ENCODE results near the gene ATG14. TPM values are rescaled to one million over a fixed set of nuclear protein-coding genes. Genes with fewer than 3 reads are reported as not detected.
"Not testable (repeated sequence)": the region's sequence is repeated elsewhere in the genome, so short reads cannot be mapped to it uniquely, and the experiment has no call there.

Gene ATG14
- total RNA-seq, 2 donors from 2014 or later = 7.4 to 8.3 TPM

DNA sequence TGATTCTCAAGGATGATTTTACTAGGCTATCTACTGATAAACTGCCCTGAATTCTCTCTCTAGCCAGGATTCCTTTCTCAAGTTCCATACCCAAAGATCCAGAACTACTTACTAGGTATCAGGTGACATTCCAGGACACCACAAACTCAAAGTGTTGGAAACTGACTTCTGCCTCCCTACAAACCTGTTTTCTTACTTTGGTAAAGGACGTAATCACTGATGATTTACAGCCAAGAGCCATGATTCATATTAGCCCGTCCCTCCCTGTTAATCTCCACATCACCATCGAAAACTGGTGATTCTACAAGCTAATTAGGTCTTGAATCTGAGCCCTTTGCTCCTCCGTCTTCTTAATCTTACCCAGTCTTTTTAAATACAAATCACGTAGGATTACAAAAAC lies 1.0 kb upstream of the ATG14 start:
- no peak for DNase-seq (ENCODE audit: low spot score in 2 of 2)
- Mint-ChIP-seq H3K36me3 (no peaks in the 10 kb centered on the region), H3K9me3 (no peaks in the 10 kb centered on the region), H3K27ac (peak overlapping the region in 1 of 2 donors; percentile 93)
- ATAC-seq = no peak

GRCh38 chr14:55410876-55411275 lies 754 bp downstream of the ATG14 start:
- H3K9me3 Mint-ChIP-seq = no peaks in the 10 kb centered on the region
- DNase-seq (ENCODE audit: low spot score in 2 of 2) (no peak), ATAC-seq (no peak)
- peak overlapping the region; percentile 86 to 93 for H3K27ac Mint-ChIP-seq
- H3K36me3 Mint-ChIP-seq = no peaks in the 10 kb centered on the region

DNA sequence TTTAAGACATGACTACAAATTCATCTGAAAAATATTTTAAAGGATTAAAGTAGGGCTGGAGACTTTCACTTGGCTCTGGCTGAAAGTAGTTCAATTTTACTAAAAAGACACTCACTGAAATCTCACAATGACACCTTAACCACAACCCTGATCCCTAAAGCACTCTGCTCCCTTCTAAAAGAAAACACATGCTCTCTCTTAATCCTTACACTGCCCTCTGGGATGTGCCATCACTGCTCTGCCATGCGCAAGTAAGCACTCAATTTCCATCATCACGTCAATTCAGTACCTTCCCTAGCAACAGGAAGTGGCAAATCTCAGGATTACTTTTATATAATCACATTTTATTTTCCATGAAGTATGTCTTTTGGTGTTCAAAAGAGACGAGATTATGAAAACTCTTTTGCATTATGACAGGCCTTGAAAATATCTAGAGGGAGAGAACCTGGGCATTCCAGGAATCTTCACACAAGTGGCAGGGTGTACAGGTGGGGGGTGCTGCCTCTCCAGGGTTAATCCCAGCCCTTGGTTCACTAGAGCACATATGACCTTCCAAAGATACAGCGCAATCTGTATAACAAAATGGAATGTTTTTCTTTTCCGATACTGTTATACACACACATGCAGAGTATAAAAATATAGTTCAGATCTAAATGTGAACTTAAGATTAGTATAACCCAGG lies 7.3 kb downstream of the ATG14 start:
- Mint-ChIP-seq H3K36me3 (no peaks in the 10 kb centered on the region), H3K9me3 (no peaks in the 10 kb centered on the region), H3K27ac (no peak overlapping the region)
- ATAC-seq (peak; percentile 76 to 84), DNase-seq (ENCODE audit: low spot score in 2 of 2) (no peak)

DNA sequence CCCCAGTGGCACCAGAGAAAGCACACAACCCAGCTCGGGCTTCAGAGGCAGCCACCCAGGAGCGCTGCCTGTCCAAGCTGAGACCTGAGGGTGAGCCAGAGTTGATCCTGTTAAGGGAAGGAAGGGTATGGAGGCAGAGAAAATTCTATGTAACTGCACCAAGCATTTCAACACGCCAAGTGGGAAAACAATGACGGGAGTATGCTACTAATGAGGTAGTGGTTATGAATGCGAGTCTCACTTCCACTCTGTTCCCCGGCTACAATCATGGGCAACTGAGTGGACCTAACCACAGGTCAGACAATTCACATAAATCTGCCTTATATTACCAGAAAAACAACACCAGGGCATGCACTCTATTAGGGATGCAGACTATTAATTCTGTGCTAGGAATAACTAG lies 9.9 kb downstream of the ATG14 start:
- Mint-ChIP-seq H3K9me3 (no peaks in the 10 kb centered on the region), H3K27ac (peak overlapping the region in 1 of 2 donors; percentile 77), H3K36me3 (no peaks in the 10 kb centered on the region)
- DNase-seq (ENCODE audit: low spot score in 2 of 2) = no peak
- no peak for ATAC-seq

DNA sequence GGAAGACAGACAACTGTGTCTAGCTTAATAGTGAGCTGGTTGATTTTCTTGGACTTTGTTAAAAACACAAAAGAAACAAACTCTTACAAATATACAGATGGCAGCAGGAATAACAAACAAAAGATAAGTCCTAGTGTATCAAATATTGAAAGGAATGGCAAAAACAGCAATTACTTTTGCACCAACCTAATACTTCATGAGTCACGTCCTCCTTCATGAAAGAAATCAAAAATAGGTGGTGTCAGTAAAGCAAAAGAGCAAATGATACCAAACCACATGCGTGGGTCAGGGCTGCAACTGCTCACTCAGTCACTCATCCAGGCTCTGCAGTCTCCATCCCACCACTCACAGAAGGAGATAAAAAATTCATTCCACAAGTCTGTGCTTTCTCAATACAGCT lies 11.8 kb downstream of the ATG14 start:
- DNase-seq (ENCODE audit: low spot score in 2 of 2) = no peak
- peak in 1 of 2 donors; percentile 47 for ATAC-seq
- Mint-ChIP-seq H3K9me3 (no peaks in the 10 kb centered on the region), H3K36me3 (peaks cover 0 to 5% of the 10 kb centered on the region in 2 donors), H3K27ac (no peak overlapping the region)

GRCh38 chr14:55399183-55399582 lies 12.4 kb downstream of the ATG14 start:
- ATAC-seq = no peak

GRCh38 chr14:55398679-55399078 lies 13.0 kb downstream of the ATG14 start:
- H3K9me3 Mint-ChIP-seq = no peaks in the 10 kb centered on the region
- DNase-seq (ENCODE audit: low spot score in 2 of 2) (no peak), ATAC-seq (peak; percentile 41 to 95)
- no peak overlapping the region for H3K27ac Mint-ChIP-seq
- H3K36me3 Mint-ChIP-seq = peaks cover 0 to 5% of the 10 kb centered on the region in 2 donors

More at GRCh38 chr14:55399183-55399582, 12.4 kb downstream of the ATG14 start:
- Mint-ChIP-seq H3K9me3 (no peaks in the 10 kb centered on the region), H3K36me3 (peaks cover 0 to 5% of the 10 kb centered on the region in 2 donors), H3K27ac (no peak overlapping the region)
- DNase-seq (ENCODE audit: low spot score in 2 of 2) = no peak

DNA sequence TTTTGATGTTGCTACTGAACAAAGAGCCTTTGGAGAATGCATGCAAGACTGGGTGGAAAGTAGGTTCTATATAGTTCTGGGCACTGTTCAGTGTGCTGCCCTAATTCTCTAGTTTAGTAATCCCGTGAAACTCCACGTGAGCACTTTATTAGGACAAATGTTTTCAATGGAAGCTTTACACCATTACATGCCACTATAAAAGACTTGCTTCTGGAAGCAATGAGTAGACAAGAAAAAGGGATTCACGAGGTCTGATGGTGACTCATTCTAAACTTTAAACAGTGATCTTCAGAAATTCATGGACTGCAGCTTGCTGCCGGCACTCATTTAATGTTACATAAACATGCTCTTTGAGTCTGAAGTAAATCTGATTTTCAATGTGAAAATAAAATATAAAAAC lies 22.3 kb downstream of the ATG14 start:
- H3K36me3 Mint-ChIP-seq = peaks cover 5 to 26% of the 10 kb centered on the region in 2 donors
- H3K27ac Mint-ChIP-seq = peak overlapping the region in 1 of 2 donors; percentile 23
- ATAC-seq = no peak
- no peak for DNase-seq (ENCODE audit: low spot score in 2 of 2)
- H3K9me3 Mint-ChIP-seq = peaks cover 0 to 5% of the 10 kb centered on the region in 2 donors

- peaks cover 5 to 28% of the 10 kb centered on the region in 2 donors for H3K36me3 Mint-ChIP-seq
- H3K27ac Mint-ChIP-seq = peak overlapping the region; percentile 84 to 86
- peaks cover 0 to 5% of the 10 kb centered on the region in 2 donors for H3K9me3 Mint-ChIP-seq
- no peak for DNase-seq (ENCODE audit: low spot score in 2 of 2)
- ATAC-seq = peak; percentile 62 to 63
These were observed 23.5 kb downstream of the ATG14 start for GRCh38 chr14:55388160-55388559.

- Mint-ChIP-seq H3K36me3 (peaks cover 5 to 28% of the 10 kb centered on the region in 2 donors), H3K9me3 (peaks cover 0 to 5% of the 10 kb centered on the region in 2 donors), H3K27ac (peak overlapping the region; percentile 84 to 97)
- ATAC-seq = no peak
- DNase-seq (ENCODE audit: low spot score in 2 of 2) = no peak
These were observed 24.5 kb downstream of the ATG14 start for GRCh38 chr14:55387121-55387520.

DNA sequence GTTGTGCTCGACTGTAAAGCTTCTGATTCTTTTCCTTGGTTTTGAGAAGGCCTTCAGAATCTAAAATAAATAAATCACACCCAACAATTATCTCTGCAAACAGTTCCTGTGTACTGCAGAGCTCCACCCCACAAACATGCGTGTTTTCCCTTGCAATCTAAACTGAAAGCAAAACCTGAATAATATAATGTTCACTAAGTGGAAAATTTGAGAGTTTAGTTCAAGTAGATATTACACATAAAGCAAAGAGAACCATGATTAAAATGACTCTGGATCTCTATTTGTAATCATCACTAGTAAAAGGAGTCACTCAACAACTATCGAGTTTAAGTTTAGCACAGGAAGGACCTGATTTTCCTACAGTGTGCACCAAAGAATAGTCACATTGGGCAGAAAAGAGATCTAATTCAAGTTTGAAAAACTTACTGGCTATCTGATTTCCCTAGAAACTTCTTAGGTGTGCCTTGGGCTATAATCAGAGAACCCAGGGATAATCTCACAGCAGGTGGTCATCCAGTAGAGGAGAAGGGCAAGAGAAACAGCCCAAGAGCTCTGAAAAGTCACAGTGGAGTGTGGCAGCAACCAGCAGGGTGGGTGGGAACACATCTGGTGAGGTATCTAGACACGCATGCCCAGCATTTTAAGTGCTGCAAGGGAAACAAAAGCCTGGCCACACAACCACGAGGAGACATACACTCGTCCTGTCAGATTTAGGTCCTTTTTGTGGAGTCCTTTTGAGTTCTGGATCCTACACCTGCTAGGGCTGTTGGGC lies 25.4 kb downstream of the ATG14 start:
- Mint-ChIP-seq H3K27ac (peak overlapping the region; percentile 84 to 97), H3K36me3 (peaks cover 5 to 28% of the 10 kb centered on the region in 2 donors), H3K9me3 (peaks cover 0 to 5% of the 10 kb centered on the region in 2 donors)
- ATAC-seq = peak; percentile 68 to 82
- DNase-seq (ENCODE audit: low spot score in 2 of 2) = no peak

GRCh38 chr14:55384536-55384935 lies 27.1 kb downstream of the ATG14 start:
- ATAC-seq = no peak
- H3K36me3 Mint-ChIP-seq = peaks cover 11 to 32% of the 10 kb centered on the region in 2 donors
- DNase-seq (ENCODE audit: low spot score in 2 of 2) = no peak
- no peak overlapping the region for H3K27ac Mint-ChIP-seq
- H3K9me3 Mint-ChIP-seq = peaks cover 0 to 5% of the 10 kb centered on the region in 2 donors

GRCh38 chr14:55383541-55384140 lies 28.0 kb downstream of the ATG14 start:
- peak overlapping the region in 1 of 2 donors; percentile 44 for H3K27ac Mint-ChIP-seq
- ATAC-seq (no peak), DNase-seq (ENCODE audit: low spot score in 2 of 2) (no peak)
- peaks cover 11 to 24% of the 10 kb centered on the region in 2 donors for H3K36me3 Mint-ChIP-seq
- H3K9me3 Mint-ChIP-seq = peaks cover 0 to 5% of the 10 kb centered on the region in 2 donors

GRCh38 chr14:55383056-55383466 lies 28.6 kb downstream of the ATG14 start:
- not testable (repeated sequence) for H3K9me3 Mint-ChIP-seq; DNase-seq (ENCODE audit: low spot score in 2 of 2); ATAC-seq; H3K27ac Mint-ChIP-seq
- peaks cover 11 to 21% of the 10 kb centered on the region in 2 donors for H3K36me3 Mint-ChIP-seq

- ATAC-seq = no peak
- Mint-ChIP-seq H3K9me3 (peaks cover 0 to 5% of the 10 kb centered on the region in 2 donors), H3K27ac (no peak overlapping the region), H3K36me3 (peaks cover 11 to 20% of the 10 kb centered on the region in 2 donors)
- no peak for DNase-seq (ENCODE audit: low spot score in 2 of 2)
These were observed 29.1 kb downstream of the ATG14 start for GRCh38 chr14:55382483-55382882.

- H3K27ac Mint-ChIP-seq = peak overlapping the region; percentile 22 to 93
- no peaks in the 10 kb centered on the region for H3K9me3 Mint-ChIP-seq
- DNase-seq (ENCODE audit: low spot score in 2 of 2) (no peak), ATAC-seq (peak; percentile 45 to 73)
- H3K36me3 Mint-ChIP-seq = peaks cover 13 to 30% of the 10 kb centered on the region in 2 donors
These were observed 30.1 kb downstream of the ATG14 start for GRCh38 chr14:55381561-55381960.

GRCh38 chr14:55381040-55381439 lies 30.6 kb downstream of the ATG14 start:
- no peaks in the 10 kb centered on the region for H3K9me3 Mint-ChIP-seq
- ATAC-seq = no peak
- peak overlapping the region; percentile 22 to 86 for H3K27ac Mint-ChIP-seq
- peaks cover 16 to 33% of the 10 kb centered on the region in 2 donors for H3K36me3 Mint-ChIP-seq
- DNase-seq (ENCODE audit: low spot score in 2 of 2) = no peak
